GM12891 (cell line): Measurements from ENCODE around the gene UBE2O.
A peak's percentile ranks its signal among the peaks of the same experiment; 100 is the strongest.

ENCODE experiments used
- DNase-seq: peaks from one replicate; pipeline ENCODE4 v3.0.0; 2011; ENCODE audit warnings: low spot score; ENCODE audit not compliant: insufficient read length
- FAIRE-seq: peaks from 2 replicates; lab custom pipeline; 2011; peaks lifted over from hg19 to GRCh38; lab: Jason Lieb, UNC
- PAX5 ChIP-seq: IDR thresholded peaks from 2 replicates; pipeline ENCODE4 v1.6.1; 2011; ENCODE audit warnings: low read length, moderate library complexity, mild to moderate bottlenecking; ENCODE audit not compliant: insufficient read depth, severe bottlenecking
- POLR2A ChIP-seq: IDR thresholded peaks from 2 replicates; pipeline ENCODE4 v1.6.1; 2011; ENCODE audit warnings: low read depth, low read length, control low read depth
- POLR2AphosphoS5 ChIP-seq: IDR thresholded peaks from 2 replicates; pipeline ENCODE4 v1.6.1; 2011; ENCODE audit warnings: low read depth, low read length, control low read depth
- POU2F2 ChIP-seq: IDR thresholded peaks from 2 replicates; pipeline ENCODE4 v1.6.1; 2011; ENCODE audit warnings: low read depth, mild to moderate bottlenecking, control low read depth, low read length, moderate library complexity
- SPI1 ChIP-seq: IDR thresholded peaks from 2 replicates; pipeline ENCODE4 v1.6.1; 2011; ENCODE audit warnings: low read depth, low read length, control low read depth
- TAF1 ChIP-seq: IDR thresholded peaks from 2 replicates; pipeline ENCODE4 v1.6.1; 2011; ENCODE audit warnings: low read depth, low read length, control low read depth

The UBE2O gene

GRCh38 chr17:76404976-76405563, 47.9 kb downstream of the UBE2O start:
- no peak for TF ChIP-seq POU2F2
- no peak for TF ChIP-seq PAX5
- no peak for TF ChIP-seq POLR2A
- no peak for TF ChIP-seq SPI1
- no peak for TF ChIP-seq POLR2AphosphoS5
- no peak for TF ChIP-seq TAF1
- no peak for FAIRE-seq

GRCh38 chr17:76404256-76404655, 48.7 kb downstream of the UBE2O start:
- TF ChIP-seq POU2F2 (no peak), POLR2AphosphoS5 (no peak), POLR2A (no peak), TAF1 (no peak), SPI1 (no peak), PAX5 (no peak)
- FAIRE-seq (no peak), DNase-seq (no peak)

More at GRCh38 chr17:76404976-76405563, 47.9 kb downstream of the UBE2O start:
- DNase-seq = no peak

GRCh38 chr17:76402711-76403110, 50.2 kb downstream of the UBE2O start:
- FAIRE-seq = no peak
- no peak for DNase-seq
- TF ChIP-seq SPI1 (no peak), POLR2A (no peak), TAF1 (no peak), POU2F2 (no peak), PAX5 (no peak), POLR2AphosphoS5 (no peak)

DNA sequence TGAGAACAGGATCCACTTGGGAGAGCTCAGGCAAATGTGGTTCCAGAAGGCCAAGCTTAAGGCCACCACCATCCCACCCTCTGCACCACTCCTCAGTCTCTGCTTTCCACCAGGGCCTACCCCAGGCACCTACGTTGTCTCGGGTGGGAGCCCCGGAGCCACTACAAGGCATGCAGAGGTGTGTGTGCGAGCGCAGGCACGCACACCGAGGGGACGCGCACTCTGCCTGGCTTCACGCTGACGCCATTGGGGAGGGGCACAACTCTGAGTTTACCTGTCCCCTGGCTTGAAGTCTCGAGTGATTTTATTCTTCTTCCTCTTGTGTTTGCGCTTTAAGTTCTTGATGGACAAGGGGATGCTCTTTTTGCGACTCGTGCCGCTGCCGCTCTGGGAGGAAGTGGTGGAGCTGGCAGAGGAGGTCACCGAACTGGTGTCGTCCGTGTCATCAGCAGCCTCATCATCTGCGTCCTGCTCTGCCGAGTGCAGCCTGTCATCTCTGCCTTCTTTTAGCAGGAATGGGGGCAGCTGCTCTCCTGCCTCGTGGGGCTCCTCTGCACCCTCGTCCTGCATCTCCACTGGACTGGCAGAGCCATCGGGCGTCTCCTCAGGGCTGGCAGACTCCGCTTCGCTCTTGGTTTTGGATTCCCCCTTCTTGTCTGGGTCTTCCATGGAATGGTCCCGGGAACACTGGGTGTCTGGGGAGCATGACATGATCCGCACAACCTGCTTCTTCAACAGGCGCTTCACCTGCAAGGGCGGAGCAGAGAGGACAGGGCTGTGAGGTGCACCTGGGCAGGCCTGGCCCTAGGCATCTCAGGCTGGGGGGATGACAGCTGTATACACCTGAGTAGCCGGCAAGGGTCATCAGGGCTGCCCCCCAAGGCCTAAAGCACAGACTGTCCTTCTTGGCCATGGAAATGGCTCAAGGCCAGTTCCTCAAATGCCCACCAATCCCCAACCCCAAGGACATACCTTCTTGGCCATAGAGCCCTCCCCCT, 53.5 kb downstream of the UBE2O start:
- no peak for TF ChIP-seq POLR2A
- no peak for TF ChIP-seq POU2F2
- TF ChIP-seq POLR2AphosphoS5 = no peak
- TF ChIP-seq SPI1 = no peak
- no peak for TF ChIP-seq PAX5
- no peak for TF ChIP-seq TAF1
- FAIRE-seq (no peak), DNase-seq (no peak)

DNA sequence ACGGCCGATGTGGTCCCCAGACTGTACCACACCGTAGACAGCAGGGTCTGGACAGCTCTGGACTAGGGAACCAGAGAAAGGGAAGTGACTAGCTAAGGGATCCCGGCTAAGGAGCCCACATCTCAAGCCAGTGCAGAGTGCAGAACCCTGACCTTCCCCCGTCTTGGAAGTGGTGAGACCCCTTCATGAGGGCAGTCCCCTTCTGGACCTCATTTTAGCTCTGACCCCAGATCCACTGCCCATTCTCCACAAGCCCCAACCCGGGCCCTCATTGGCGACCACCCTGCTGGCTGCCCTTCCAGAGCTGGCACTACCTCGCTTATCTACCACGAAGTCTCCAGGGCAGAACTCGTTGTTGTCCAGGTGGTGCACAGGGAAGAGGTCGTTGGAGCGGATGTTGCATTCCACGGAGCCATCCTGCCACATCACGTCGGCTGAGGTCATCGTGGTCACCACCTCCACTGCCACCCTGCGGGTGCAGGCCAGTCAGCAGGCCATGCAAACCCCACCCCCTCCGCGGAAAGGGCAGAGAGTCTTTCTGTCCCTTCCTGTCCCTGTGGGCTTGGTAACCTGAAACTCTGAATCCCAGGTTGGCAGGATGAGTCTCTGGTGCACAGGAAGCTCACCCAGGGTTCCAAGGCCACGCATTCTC, 54.3 kb downstream of the UBE2O start:
- FAIRE-seq (no peak), DNase-seq (no peak)
- TF ChIP-seq POLR2AphosphoS5 = no peak
- no peak for TF ChIP-seq POU2F2
- TF ChIP-seq POLR2A = no peak
- TF ChIP-seq TAF1 = no peak
- no peak for TF ChIP-seq PAX5
- TF ChIP-seq SPI1 = no peak

GRCh38 chr17:76397687-76398522, 55.0 kb downstream of the UBE2O start:
- peak; percentile 94 for FAIRE-seq
- no peak for TF ChIP-seq SPI1
- TF ChIP-seq POU2F2 = no peak
- TF ChIP-seq PAX5 = peak; percentile 83
- peak; percentile 85 for DNase-seq

DNA sequence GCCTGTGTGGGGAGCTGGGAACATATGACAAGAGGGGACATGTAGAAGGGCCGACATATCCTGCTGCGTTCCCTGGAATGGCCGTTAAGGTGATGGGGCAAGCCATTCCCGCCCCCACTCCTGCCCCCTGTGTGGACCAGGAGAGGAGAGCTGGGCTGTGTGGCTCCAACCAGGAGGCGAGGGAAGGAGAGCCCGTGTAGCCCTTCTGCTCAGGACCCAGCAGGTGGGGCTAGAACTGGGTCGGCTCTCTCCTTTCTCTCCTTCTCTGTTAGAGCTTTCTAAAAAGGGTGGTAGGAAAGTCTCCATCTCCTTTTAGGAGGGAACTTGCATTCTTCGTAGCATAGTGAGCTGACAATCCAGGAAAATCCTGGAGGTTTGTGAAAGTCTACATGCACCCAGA, 55.8 kb downstream of the UBE2O start:
- no peak for FAIRE-seq
- no peak for TF ChIP-seq TAF1
- no peak for TF ChIP-seq POLR2A
- TF ChIP-seq SPI1 = no peak
- TF ChIP-seq PAX5 = no peak
- TF ChIP-seq POU2F2 = no peak
- DNase-seq = no peak

- TF ChIP-seq POLR2AphosphoS5 = no peak
- TF ChIP-seq POLR2A = no peak
- DNase-seq (no peak), FAIRE-seq (no peak)
Measured at GRCh38 chr17:76395980-76396379, 57.0 kb downstream of the UBE2O start.

DNA sequence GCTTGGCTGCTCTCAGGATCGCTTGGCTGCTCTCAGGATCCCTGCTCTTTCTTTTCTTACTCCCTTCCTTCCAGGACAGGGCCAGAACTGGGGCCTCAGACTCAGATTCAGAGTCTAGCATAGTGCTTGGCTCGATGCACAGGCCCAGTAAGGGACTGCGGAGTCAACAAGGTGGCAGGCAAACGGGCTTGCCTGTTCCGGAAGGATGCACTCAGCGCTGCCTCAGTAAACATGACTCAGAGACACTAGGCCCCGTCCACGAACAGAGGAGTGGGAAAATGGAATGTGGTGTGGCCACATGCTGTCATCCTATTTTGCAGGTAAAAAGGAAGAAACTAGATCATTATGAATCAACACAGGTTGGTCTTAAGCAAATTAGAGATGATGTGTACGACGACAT, 58.8 kb downstream of the UBE2O start:
- DNase-seq = no peak
- no peak for FAIRE-seq
- TF ChIP-seq SPI1 (no peak), POLR2AphosphoS5 (no peak), POLR2A (no peak), PAX5 (no peak), TAF1 (no peak), POU2F2 (no peak)
